ENCODE measurements around the gene TRH.
"Not testable (repeated sequence)": the region's sequence is repeated elsewhere in the genome, so short reads cannot be mapped to it uniquely, and the experiment has no call there.

Gene TRH

GRCh38 chr3:130012108-130012507 is 37.6 kb downstream of the TRH start:
- DNase-seq (ENCODE audit: low spot score): not testable (repeated sequence)

GRCh38 chr3:130013246-130013645 is 38.7 kb downstream of the TRH start:
- not testable (repeated sequence) for DNase-seq (ENCODE audit: low spot score)

GRCh38 chr3:130014526-130014925 is 40.0 kb downstream of the TRH start:
- no peak for DNase-seq (ENCODE audit: low spot score)

- DNase-seq (ENCODE audit: low spot score): not testable (repeated sequence)
These were observed 43.1 kb downstream of the TRH start for GRCh38 chr3:130017661-130018060.

- DNase-seq (ENCODE audit: low spot score): peak; percentile 33
These were observed 51.8 kb downstream of the TRH start for GRCh38 chr3:130026146-130026829.

- not testable (repeated sequence) for DNase-seq (ENCODE audit: low spot score)
These were observed 52.9 kb downstream of the TRH start for GRCh38 chr3:130027437-130027836.
